HEK293T (cell line): ENCODE results near the gene MUC16.

Source experiments
- CTCF ChIA-PET: fragments of 350-600 bp; formaldehyde crosslinking; extraction: SDS; loops from one replicate; lab custom pipeline; 2021; ENCODE audit warnings: antibody characterized with exemption, inconsistent platforms; lab: Yijun Ruan, JAX
- POLR2A ChIA-PET: fragments of 350-600 bp; formaldehyde crosslinking; extraction: SDS; loops from one replicate; lab custom pipeline; 2020; ENCODE audit warnings: antibody characterized with exemption, inconsistent platforms; lab: Yijun Ruan, JAX
- DNase-seq: peaks from one replicate; pipeline ENCODE4 v3.0.0; 2012; ENCODE audit warnings: mixed read lengths; ENCODE audit errors: extremely low spot score
- ARNT ChIP-seq: fragments of 450-650 bp; IDR thresholded peaks from 2 replicates; pipeline ENCODE4 v1.6.1; 2017; ENCODE audit warnings: mild to moderate bottlenecking
- BHLHE40 ChIP-seq: fragments of 450-650 bp; IDR thresholded peaks from 2 replicates; pipeline ENCODE4 v1.6.1; 2016; ENCODE audit warnings: mild to moderate bottlenecking, moderate library complexity, borderline replicate concordance
- CTBP1 ChIP-seq: fragments of 450-650 bp; IDR thresholded peaks from 2 replicates; pipeline ENCODE4 v1.6.1; 2016; ENCODE audit warnings: borderline replicate concordance
- ELF4 ChIP-seq: fragments of 450-650 bp; IDR thresholded peaks from 2 replicates; pipeline ENCODE4 v1.6.1; 2017; ENCODE audit warnings: antibody characterized with exemption
- FOXA1 ChIP-seq: fragments of 450-650 bp; IDR thresholded peaks from 2 replicates; pipeline ENCODE4 v1.6.1; 2016; ENCODE audit warnings: mild to moderate bottlenecking
- FOXK2 ChIP-seq: fragments of 450-650 bp; IDR thresholded peaks from 2 replicates; pipeline ENCODE4 v1.6.1; 2016; ENCODE audit warnings: mild to moderate bottlenecking
- FOXM1 ChIP-seq: fragments of 450-650 bp; IDR thresholded peaks from 2 replicates; pipeline ENCODE4 v1.6.1; 2017; ENCODE audit warnings: mild to moderate bottlenecking, borderline replicate concordance
- HDGF ChIP-seq: fragments of 450-650 bp; IDR thresholded peaks from 2 replicates; pipeline ENCODE4 v1.6.1; 2017; ENCODE audit warnings: antibody characterized with exemption, borderline replicate concordance
- L3MBTL2 ChIP-seq: fragments of 450-650 bp; conservative IDR thresholded peaks from 2 replicates; pipeline ENCODE4 v1.6.1; 2016; ENCODE audit warnings: mild to moderate bottlenecking
- LEF1 ChIP-seq: fragments of 450-650 bp; IDR thresholded peaks from 2 replicates; pipeline ENCODE4 v1.6.1; 2017; ENCODE audit warnings: mild to moderate bottlenecking, borderline replicate concordance
- NFRKB ChIP-seq: fragments of 450-650 bp; IDR thresholded peaks from 2 replicates; pipeline ENCODE4 v1.6.1; 2016; ENCODE audit warnings: mild to moderate bottlenecking, moderate library complexity
- PKNOX1 ChIP-seq: fragments of 450-650 bp; IDR thresholded peaks from 2 replicates; pipeline ENCODE4 v1.6.1; 2016
- SP1 ChIP-seq: fragments of 450-650 bp; IDR thresholded peaks from 2 replicates; pipeline ENCODE4 v1.6.1; 2017
- SUZ12 ChIP-seq: fragments of 450-650 bp; IDR thresholded peaks from 2 replicates; pipeline ENCODE4 v1.6.1; 2016; ENCODE audit warnings: mild to moderate bottlenecking
- TARDBP ChIP-seq: fragments of 450-650 bp; IDR thresholded peaks from 2 replicates; pipeline ENCODE4 v1.6.1; 2016
- ZNF384 ChIP-seq: fragments of 450-650 bp; IDR thresholded peaks from 2 replicates; pipeline ENCODE4 v1.6.1; 2016

Gene MUC16

GRCh38 chr19:9046694-9047093 lies 36.5 kb upstream of the MUC16 start:
- TF ChIP-seq PKNOX1 (no peak), NFRKB (no peak), HDGF (no peak), BHLHE40 (no peak), FOXK2 (no peak), FOXA1 (no peak), ZNF384 (no peak), FOXM1 (no peak), CTBP1 (no peak), ELF4 (no peak)
- POLR2A ChIA-PET = no interaction called here
- CTCF ChIA-PET = no interaction called here

GRCh38 chr19:9044449-9044848 lies 34.2 kb upstream of the MUC16 start:
- no peak for TF ChIP-seq SP1
- TF ChIP-seq CTBP1 = no peak
- no peak for TF ChIP-seq ARNT
- no peak for TF ChIP-seq FOXM1
- TF ChIP-seq BHLHE40 = no peak
- TF ChIP-seq L3MBTL2 = no peak
- POLR2A ChIA-PET = no interaction called here
- DNase-seq = no peak
- CTCF ChIA-PET = no interaction called here

More at GRCh38 chr19:9046694-9047093, 36.5 kb upstream of the MUC16 start:
- no peak for DNase-seq

GRCh38 chr19:9043524-9043923 lies 33.3 kb upstream of the MUC16 start:
- ChIA-PET CTCF (no interaction called here), POLR2A (no interaction called here)
- TF ChIP-seq FOXM1 (no peak), SUZ12 (no peak), ARNT (no peak), BHLHE40 (no peak), L3MBTL2 (no peak), ZNF384 (no peak), CTBP1 (no peak), LEF1 (no peak), TARDBP (no peak), FOXA1 (no peak)
- DNase-seq = no peak

- no peak for DNase-seq
- CTCF ChIA-PET = no interaction called here
- no peak for TF ChIP-seq NFRKB
- no peak for TF ChIP-seq BHLHE40
- TF ChIP-seq FOXM1 = no peak
- peak; percentile 35; the same call in 1 of the 2 replicates for TF ChIP-seq PKNOX1
- TF ChIP-seq FOXK2 = no peak
- TF ChIP-seq LEF1 = no peak
- no peak for TF ChIP-seq SP1
- POLR2A ChIA-PET = no interaction called here
Observed at GRCh38 chr19:9041023-9041422, 30.8 kb upstream of the MUC16 start.

- ChIA-PET CTCF (interaction anchor here (0.7 kb wide), 1 partner anchor 516 kb away, joined by 3 read pairs; no protein-coding TSS in a partner anchor), POLR2A (no interaction called here)
- DNase-seq = no peak
- no peak for TF ChIP-seq BHLHE40
- no peak for TF ChIP-seq L3MBTL2
- TF ChIP-seq SP1 = no peak
- TF ChIP-seq SUZ12 = no peak
- TF ChIP-seq CTBP1 = no peak
- TF ChIP-seq NFRKB = no peak
- TF ChIP-seq FOXK2 = no peak
- no peak for TF ChIP-seq ELF4
- no peak for TF ChIP-seq ARNT
- no peak for TF ChIP-seq TARDBP
- TF ChIP-seq HDGF = no peak
- TF ChIP-seq FOXA1 = no peak
- TF ChIP-seq PKNOX1 = no peak
- no peak for TF ChIP-seq FOXM1
- no peak for TF ChIP-seq ZNF384
Observed at GRCh38 chr19:9040131-9040530, 29.9 kb upstream of the MUC16 start.

GRCh38 chr19:9039728-9040127 lies 29.5 kb upstream of the MUC16 start:
- CTCF ChIA-PET = interaction anchor here (0.7 kb wide), 1 partner anchor 516 kb away, joined by 3 read pairs; no protein-coding TSS in a partner anchor
- no peak for DNase-seq
- TF ChIP-seq FOXA1 = no peak
- TF ChIP-seq SUZ12 = no peak
- TF ChIP-seq SP1 = no peak
- no peak for TF ChIP-seq ZNF384
- no peak for TF ChIP-seq FOXM1
- no peak for TF ChIP-seq PKNOX1
- POLR2A ChIA-PET = no interaction called here
